NCI-H128 (cell line): ENCODE measurements around the gene TH.
A peak's percentile ranks its signal among the peaks of the same experiment; 100 is the strongest.
"Not testable (repeated sequence)": the region's sequence is repeated elsewhere in the genome, so short reads cannot be mapped to it uniquely, and the experiment has no call there.

ENCODE experiments used
- DNase-seq: peaks from one replicate; lab custom pipeline; 2025; ENCODE audit not compliant: unreplicated experiment; lab: John Stamatoyannopoulos, UW

The TH gene

GRCh38 chr11:2196970-2197770 lies 25.6 kb upstream of the TH start:
- DNase-seq: peak; percentile 4

GRCh38 chr11:2195756-2196088 lies 24.1 kb upstream of the TH start:
- DNase-seq: no peak

- DNase-seq: no peak
Observed at GRCh38 chr11:2194877-2195755, 23.5 kb upstream of the TH start.

GRCh38 chr11:2193888-2194595 lies 22.4 kb upstream of the TH start:
- not testable (repeated sequence) for DNase-seq

- DNase-seq: no peak
Observed at GRCh38 chr11:2193099-2193887, 21.7 kb upstream of the TH start.

- DNase-seq: no peak
Observed at GRCh38 chr11:2192435-2192834, 20.8 kb upstream of the TH start.

- DNase-seq: no peak
Observed at GRCh38 chr11:2191883-2192282, 20.3 kb upstream of the TH start.

GRCh38 chr11:2190657-2191471 lies 19.2 kb upstream of the TH start:
- no peak for DNase-seq

GRCh38 chr11:2189938-2190656 lies 18.5 kb upstream of the TH start:
- DNase-seq: no peak

- DNase-seq: no peak
Observed at GRCh38 chr11:2188745-2189144, 17.1 kb upstream of the TH start.

- DNase-seq: no peak
Observed at GRCh38 chr11:2187280-2187707, 15.7 kb upstream of the TH start.

- peak; percentile 42 for DNase-seq
Observed at GRCh38 chr11:2186669-2187279, 15.2 kb upstream of the TH start.

- DNase-seq: no peak
Observed at GRCh38 chr11:2185324-2186085, 13.9 kb upstream of the TH start.

GRCh38 chr11:2182692-2183474 lies 11.3 kb upstream of the TH start:
- no peak for DNase-seq

- DNase-seq: no peak
Observed at GRCh38 chr11:2182075-2182474, 10.5 kb upstream of the TH start.

GRCh38 chr11:2180789-2181370 lies 9.3 kb upstream of the TH start:
- DNase-seq: no peak

- DNase-seq: no peak
Observed at GRCh38 chr11:2180347-2180746, 8.7 kb upstream of the TH start.
